ENCODE data around the gene MAGEA1.
"Not testable (repeated sequence)": the region's sequence is repeated elsewhere in the genome, so short reads cannot be mapped to it uniquely, and the experiment has no call there.

GRCh38 chrX:153132924-153133323, 46.2 kb upstream of the MAGEA1 start:
- TF ChIP-seq, protein P1, sequence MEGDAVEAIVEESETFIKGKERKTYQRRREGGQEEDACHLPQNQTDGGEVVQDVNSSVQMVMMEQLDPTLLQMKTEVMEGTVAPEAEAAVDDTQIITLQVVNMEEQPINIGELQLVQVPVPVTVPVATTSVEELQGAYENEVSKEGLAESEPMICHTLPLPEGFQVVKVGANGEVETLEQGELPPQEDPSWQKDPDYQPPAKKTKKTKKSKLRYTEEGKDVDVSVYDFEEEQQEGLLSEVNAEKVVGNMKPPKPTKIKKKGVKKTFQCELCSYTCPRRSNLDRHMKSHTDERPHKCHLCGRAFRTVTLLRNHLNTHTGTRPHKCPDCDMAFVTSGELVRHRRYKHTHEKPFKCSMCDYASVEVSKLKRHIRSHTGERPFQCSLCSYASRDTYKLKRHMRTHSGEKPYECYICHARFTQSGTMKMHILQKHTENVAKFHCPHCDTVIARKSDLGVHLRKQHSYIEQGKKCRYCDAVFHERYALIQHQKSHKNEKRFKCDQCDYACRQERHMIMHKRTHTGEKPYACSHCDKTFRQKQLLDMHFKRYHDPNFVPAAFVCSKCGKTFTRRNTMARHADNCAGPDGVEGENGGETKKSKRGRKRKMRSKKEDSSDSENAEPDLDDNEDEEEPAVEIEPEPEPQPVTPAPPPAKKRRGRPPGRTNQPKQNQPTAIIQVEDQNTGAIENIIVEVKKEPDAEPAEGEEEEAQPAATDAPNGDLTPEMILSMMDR (IDR thresholded peaks at IDR 0.05), result not testable (repeated sequence)
- TF ChIP-seq POLR2AphosphoS5 (IDR thresholded peaks at IDR 0.05), result not testable (repeated sequence)

All from suprapubic skin (tissue), 3 donors.